ENCODE results near the gene CAPN7. TPM values are rescaled to one million over a fixed set of nuclear protein-coding genes. Genes with fewer than 3 reads are reported as not detected.

CAPN7 gene
- total RNA-seq, 4 donors from 2014 or later = 37.5 to 88.4 (median 59.5) TPM

DNA sequence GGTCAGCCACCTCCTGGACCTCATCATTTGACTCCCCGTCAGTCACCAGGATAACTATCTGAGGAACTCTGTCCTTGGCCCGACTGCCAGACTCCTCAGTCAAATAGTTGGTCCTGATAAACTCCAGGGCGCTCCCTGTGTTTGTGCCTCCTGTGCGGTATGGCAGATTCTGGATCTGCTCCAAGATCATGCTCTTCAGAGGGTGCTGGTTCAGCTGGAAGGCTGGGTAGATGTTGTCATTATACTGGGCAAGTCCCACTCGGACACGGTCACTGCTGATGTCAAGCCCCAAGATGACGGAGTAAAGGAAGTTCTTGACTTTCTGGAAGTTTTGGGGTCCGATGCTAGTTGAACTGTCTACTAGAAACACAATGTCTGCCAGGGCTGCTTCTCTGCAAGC lies 31.1 kb upstream of the CAPN7 start:
- TF ChIP-seq, protein P1, sequence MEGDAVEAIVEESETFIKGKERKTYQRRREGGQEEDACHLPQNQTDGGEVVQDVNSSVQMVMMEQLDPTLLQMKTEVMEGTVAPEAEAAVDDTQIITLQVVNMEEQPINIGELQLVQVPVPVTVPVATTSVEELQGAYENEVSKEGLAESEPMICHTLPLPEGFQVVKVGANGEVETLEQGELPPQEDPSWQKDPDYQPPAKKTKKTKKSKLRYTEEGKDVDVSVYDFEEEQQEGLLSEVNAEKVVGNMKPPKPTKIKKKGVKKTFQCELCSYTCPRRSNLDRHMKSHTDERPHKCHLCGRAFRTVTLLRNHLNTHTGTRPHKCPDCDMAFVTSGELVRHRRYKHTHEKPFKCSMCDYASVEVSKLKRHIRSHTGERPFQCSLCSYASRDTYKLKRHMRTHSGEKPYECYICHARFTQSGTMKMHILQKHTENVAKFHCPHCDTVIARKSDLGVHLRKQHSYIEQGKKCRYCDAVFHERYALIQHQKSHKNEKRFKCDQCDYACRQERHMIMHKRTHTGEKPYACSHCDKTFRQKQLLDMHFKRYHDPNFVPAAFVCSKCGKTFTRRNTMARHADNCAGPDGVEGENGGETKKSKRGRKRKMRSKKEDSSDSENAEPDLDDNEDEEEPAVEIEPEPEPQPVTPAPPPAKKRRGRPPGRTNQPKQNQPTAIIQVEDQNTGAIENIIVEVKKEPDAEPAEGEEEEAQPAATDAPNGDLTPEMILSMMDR (IDR thresholded peaks at IDR 0.05) = no peak
- TF ChIP-seq POLR2A (IDR thresholded peaks at IDR 0.05) (no peak), EP300 (IDR thresholded peaks at IDR 0.05) (no peak), POLR2AphosphoS5 (IDR thresholded peaks at IDR 0.05) (no peak)
- H3K9me3 ChIP-seq = no peaks in the 10 kb centered on the region
- H3K4me1 ChIP-seq = peaks cover 0 to 14% (median 0%) of the 10 kb centered on the region in 3 donors
- no peak overlapping the region for H3K27ac ChIP-seq
- 72 to 90% methylated on average over 2 to 5 of the region's 8 CpGs for WGBS, 2 donors (ENCODE audit: low coverage in 1 of 2)
- H3K27me3 ChIP-seq = peaks cover 6% of the 10 kb centered on the region
- ATAC-seq = no peak
- no peaks in the 10 kb centered on the region for H3K36me3 ChIP-seq
- no peak overlapping the region for H3K4me3 ChIP-seq

DNA sequence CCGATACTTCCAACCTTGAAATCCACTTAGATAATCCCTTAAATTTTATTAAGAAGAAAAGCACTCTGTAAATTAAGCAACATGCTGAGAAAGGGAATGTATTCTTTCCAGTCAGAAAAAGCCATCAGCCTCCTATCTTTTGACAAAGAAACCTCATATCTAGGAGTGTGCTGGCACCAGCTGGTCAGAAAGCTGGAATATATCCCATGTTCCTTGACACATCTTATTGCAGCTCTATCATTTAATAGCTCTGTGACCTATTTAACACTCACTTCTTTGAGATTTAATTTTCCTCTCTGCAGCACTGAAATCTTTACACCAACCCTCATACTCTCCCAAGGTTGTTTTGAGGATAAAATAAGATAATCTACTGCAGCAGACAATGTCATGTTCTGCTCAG lies 30.4 kb upstream of the CAPN7 start:
- Histone ChIP-seq H3K27ac (no peak overlapping the region), H3K27me3 (peaks cover 6% of the 10 kb centered on the region), H3K9me3 (no peaks in the 10 kb centered on the region), H3K36me3 (no peaks in the 10 kb centered on the region), H3K4me1 (peaks cover 0 to 19% (median 0%) of the 10 kb centered on the region in 3 donors), H3K4me3 (no peak overlapping the region)
- TF ChIP-seq POLR2AphosphoS5 (IDR thresholded peaks at IDR 0.05) = no peak
- TF ChIP-seq, protein P1 (IDR thresholded peaks at IDR 0.05) = no peak
- no peak for TF ChIP-seq EP300 (IDR thresholded peaks at IDR 0.05)
- no peak for TF ChIP-seq POLR2A (IDR thresholded peaks at IDR 0.05)
- 100% methylated on average over 1 of the region's 1 CpG for WGBS, 2 donors (ENCODE audit: low coverage in 1 of 2)
- no peak for ATAC-seq

DNA sequence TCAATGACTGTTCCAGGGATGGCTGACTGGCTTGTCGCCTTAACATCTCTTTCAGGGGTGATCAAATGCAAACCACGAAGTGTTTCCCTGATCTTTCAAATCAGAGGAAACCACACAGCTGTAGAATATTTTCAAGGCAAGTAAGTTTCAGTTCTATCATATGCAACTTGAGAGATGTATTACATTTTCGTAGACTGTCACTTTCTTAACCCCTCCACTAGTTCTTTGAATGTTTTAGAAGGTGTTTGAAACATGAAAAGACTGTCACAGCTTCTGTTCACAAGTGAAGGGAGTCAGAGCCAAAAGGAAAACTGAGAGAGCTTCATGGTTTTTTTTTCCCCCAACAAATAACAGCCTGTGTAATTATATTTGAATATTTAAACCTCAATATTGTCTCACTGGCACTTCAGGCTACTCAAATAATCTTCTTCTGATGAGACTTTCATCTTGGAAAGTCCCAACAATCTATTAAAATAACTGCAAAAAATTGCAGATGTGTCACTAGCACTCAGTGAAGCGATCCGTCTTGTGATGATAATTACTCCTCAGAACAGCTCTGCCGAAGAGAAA lies 25.9 kb upstream of the CAPN7 start:
- Histone ChIP-seq H3K36me3 (no peaks in the 10 kb centered on the region), H3K4me1 (peaks cover 0 to 17% (median 0%) of the 10 kb centered on the region in 3 donors), H3K9me3 (no peaks in the 10 kb centered on the region), H3K27me3 (peaks cover 6% of the 10 kb centered on the region), H3K27ac (no peak overlapping the region), H3K4me3 (no peak overlapping the region)
- TF ChIP-seq EP300 (IDR thresholded peaks at IDR 0.05) (no peak), POLR2AphosphoS5 (IDR thresholded peaks at IDR 0.05) (no peak), POLR2A (IDR thresholded peaks at IDR 0.05) (no peak)
- TF ChIP-seq, protein P1 (IDR thresholded peaks at IDR 0.05) = no peak
- no peak for ATAC-seq
- WGBS, 2 donors (ENCODE audit: low coverage in 1 of 2) = 10 to 31% methylated on average over 6 of the region's 6 CpGs

DNA sequence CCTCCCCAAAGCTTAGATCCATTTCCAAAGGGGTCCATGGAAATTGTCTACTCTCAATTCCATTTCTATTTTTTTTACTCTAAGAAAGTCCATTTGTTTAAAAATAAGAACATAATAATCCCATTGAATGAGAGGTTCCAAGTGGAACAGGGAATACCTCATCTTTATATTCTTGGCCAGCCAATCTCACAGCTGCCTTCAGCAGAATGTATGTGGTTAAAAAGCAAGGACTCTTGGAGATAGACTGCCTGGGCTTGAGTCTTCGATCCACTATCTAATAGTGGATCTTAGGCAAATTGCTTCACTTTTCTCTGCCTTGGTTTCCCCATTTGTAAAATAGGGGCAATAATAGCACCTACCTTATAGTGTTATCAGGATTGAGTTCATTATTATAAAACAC lies 24.5 kb upstream of the CAPN7 start:
- TF ChIP-seq POLR2A (IDR thresholded peaks at IDR 0.05) (no peak), EP300 (IDR thresholded peaks at IDR 0.05) (no peak), POLR2AphosphoS5 (IDR thresholded peaks at IDR 0.05) (no peak)
- TF ChIP-seq, protein P1 (IDR thresholded peaks at IDR 0.05) = no peak
- H3K4me3 ChIP-seq = no peak overlapping the region
- H3K27ac ChIP-seq = no peak overlapping the region
- WGBS, 2 donors (ENCODE audit: low coverage in 1 of 2) = 79 to 86% methylated on average over 1 of the region's 1 CpG
- H3K9me3 ChIP-seq = no peaks in the 10 kb centered on the region
- ATAC-seq = no peak
- H3K36me3 ChIP-seq = no peaks in the 10 kb centered on the region
- peaks cover 8% of the 10 kb centered on the region for H3K27me3 ChIP-seq
- H3K4me1 ChIP-seq = peaks cover 0 to 17% (median 0%) of the 10 kb centered on the region in 3 donors

DNA sequence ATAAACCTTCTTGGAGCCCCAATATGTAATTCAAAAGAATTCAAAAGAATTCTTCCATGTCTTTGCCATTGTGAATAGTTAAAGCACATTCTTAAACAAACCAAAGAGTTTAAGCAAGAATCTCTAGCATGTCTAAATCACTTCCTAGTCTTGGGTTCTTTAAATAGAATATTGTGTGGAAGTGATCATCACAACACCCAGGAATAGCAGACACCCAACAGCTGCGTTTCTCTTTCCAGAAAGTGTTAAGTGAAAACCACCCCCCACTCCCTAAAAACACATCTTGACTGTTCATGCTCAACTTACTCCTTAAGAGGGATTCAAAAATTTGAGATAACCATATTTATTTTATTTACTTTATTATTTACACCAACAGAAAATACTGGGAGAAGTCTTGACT lies 24.1 kb upstream of the CAPN7 start:
- H3K4me3 ChIP-seq = no peak overlapping the region
- 45 to 54% methylated on average over 1 of the region's 1 CpG for WGBS, 2 donors (ENCODE audit: low coverage in 1 of 2)
- H3K36me3 ChIP-seq = no peaks in the 10 kb centered on the region
- no peaks in the 10 kb centered on the region for H3K9me3 ChIP-seq
- no peak overlapping the region for H3K27ac ChIP-seq
- no peak for TF ChIP-seq POLR2A (IDR thresholded peaks at IDR 0.05)
- peaks cover 0 to 17% (median 0%) of the 10 kb centered on the region in 3 donors for H3K4me1 ChIP-seq
- ATAC-seq = no peak
- H3K27me3 ChIP-seq = peaks cover 10% of the 10 kb centered on the region

All from gastroesophageal sphincter (tissue), 4 donors.